Endothelial cell of umbilical vein (primary cell): ENCODE data around the gene NDUFAF8. TPM values are rescaled to one million over a fixed set of nuclear protein-coding genes. Genes with fewer than 3 reads are reported as not detected.

ENCODE experiments used
- BruUV-seq: library from RNA; stranded (reverse); fragments of 400-500 nt; replicated peaks from 2 replicates; lab custom pipeline; 2021; lab: Mats Ljungman, UMichigan
- CTCF ChIA-PET: fragments of 300-600, 350-600 bp; sonication (Branson Sonifier 250); formaldehyde crosslinking; loops from one replicate; lab custom pipeline; 2021; ENCODE audit warnings: antibody characterized with exemption, inconsistent platforms; lab: Charles Lee
- POLR2A ChIA-PET: fragments of 300-600, 350-600 bp; sonication (Branson Sonifier 250); formaldehyde crosslinking; loops from one replicate; lab custom pipeline; 2021; ENCODE audit warnings: antibody characterized with exemption, inconsistent platforms; lab: Charles Lee
- DNase-seq: peaks from one replicate; pipeline ENCODE4 v3.0.0-alpha.2; 2011; ENCODE audit warnings: low read depth, low spot score
- FAIRE-seq: peaks from 2 replicates; lab custom pipeline; 2011; peaks lifted over from hg19 to GRCh38; lab: Jason Lieb, UNC
- H2AFZ ChIP-seq: 2 replicates; pipeline ENCODE4 v1.6.0; 2012; ENCODE audit warnings: low read depth, low read length, control low read depth, inconsistent platforms
- H3K27ac ChIP-seq: 2 replicates; pipeline ENCODE4 v1.5.1; 2011; ENCODE audit warnings: low read depth, mild to moderate bottlenecking, control low read depth, low read length, moderate library complexity; ENCODE audit not compliant: insufficient read depth
- H3K27me3 ChIP-seq, 2 experiments: 2 replicates each; pipeline versions ENCODE4 v1.6.0 to v1.6.1; 2011; ENCODE audit warnings: low read length in 2 of 2, mixed read lengths in 1 of 2; ENCODE audit not compliant: control insufficient read depth in 2 of 2, insufficient read depth in 2 of 2
- H3K36me3 ChIP-seq, 2 experiments: 2 replicates in 1 of 2; 3 replicates in 1 of 2; pipeline ENCODE4 v1.5.1; 2011; ENCODE audit warnings: low read length in 2 of 2, mild to moderate bottlenecking in 1 of 2, moderate library complexity in 1 of 2; ENCODE audit not compliant: control insufficient read depth in 2 of 2, insufficient read depth in 2 of 2; ENCODE audit errors: extremely low read depth in 1 of 2
- H3K4me1 ChIP-seq: 3 replicates; pipeline ENCODE4 v1.5.1; 2011; ENCODE audit warnings: mild to moderate bottlenecking, low read length; ENCODE audit not compliant: control insufficient read depth, insufficient read depth; ENCODE audit errors: extremely low read depth
- H3K4me2 ChIP-seq: 2 replicates; pipeline ENCODE4 v1.6.1; 2011; ENCODE audit warnings: low read length, control low read depth, mixed read lengths; ENCODE audit not compliant: insufficient read depth
- H3K4me3 ChIP-seq, 3 experiments: fragments of 200-600 bp in 1 of 3; sonication (generic), shearing (Covaris generic) in 1 of 3; replicated peaks in 1 of 3; 2 replicates each; pipeline ENCODE4 v1.5.1; 2011 to 2016; ENCODE audit warnings: control low read depth in 3 of 3, low read length in 3 of 3, mild to moderate bottlenecking in 2 of 3, inconsistent platforms in 1 of 3, low read depth in 1 of 3, moderate library complexity in 1 of 3; ENCODE audit not compliant: insufficient read depth in 1 of 3
- H3K79me2 ChIP-seq: 2 replicates; pipeline ENCODE4 v1.6.0; 2012; ENCODE audit warnings: low read length, inconsistent platforms; ENCODE audit not compliant: control insufficient read depth, insufficient read depth
- H3K9ac ChIP-seq: replicated peaks from 2 replicates; pipeline ENCODE3; 2011; ENCODE audit warnings: low read length, control low read depth; ENCODE audit not compliant: insufficient read depth; ENCODE audit errors: extremely low read depth
- H3K9me1 ChIP-seq: replicated peaks from 3 replicates; pipeline ENCODE4 v1.6.0; 2011; ENCODE audit warnings: mild to moderate bottlenecking, low read length; ENCODE audit not compliant: control insufficient read depth, insufficient read depth; ENCODE audit errors: extremely low read depth
- H3K9me3 ChIP-seq: replicated peaks from 2 replicates; pipeline ENCODE4 v1.5.1; 2012; ENCODE audit warnings: low read length, inconsistent platforms; ENCODE audit not compliant: control insufficient read depth, insufficient read depth
- H4K20me1 ChIP-seq: replicated peaks from 2 replicates; pipeline ENCODE3; 2011; ENCODE audit warnings: mild to moderate bottlenecking, low read length; ENCODE audit not compliant: control insufficient read depth, insufficient read depth; ENCODE audit errors: extremely low read depth
- EZH2 ChIP-seq: IDR thresholded peaks from 2 replicates; pipeline ENCODE4 v1.6.1; 2012; ENCODE audit warnings: borderline replicate concordance, low read depth, mild to moderate bottlenecking, moderate library complexity, low read length, inconsistent platforms; ENCODE audit not compliant: severe bottlenecking
- FOS ChIP-seq: IDR thresholded peaks from 2 replicates; pipeline ENCODE4 v1.6.1; 2011; ENCODE audit warnings: mild to moderate bottlenecking, low read length, moderate library complexity, borderline replicate concordance; ENCODE audit not compliant: insufficient read depth
- GATA2 ChIP-seq: IDR thresholded peaks from 2 replicates; pipeline ENCODE4 v1.7.0; 2011; ENCODE audit warnings: low read depth, mild to moderate bottlenecking, moderate library complexity, mixed read lengths, low read length; ENCODE audit not compliant: insufficient read length, insufficient read depth
- JUN ChIP-seq: IDR thresholded peaks from 2 replicates; pipeline ENCODE4 v1.6.1; 2011; ENCODE audit warnings: borderline replicate concordance, low read depth; ENCODE audit not compliant: insufficient read length, insufficient read depth
- MYC ChIP-seq: IDR thresholded peaks from one replicate; pipeline ENCODE4 v1.6.1; 2011; ENCODE audit warnings: mild to moderate bottlenecking, low read depth, low read length
- POLR2A ChIP-seq: IDR thresholded peaks from 2 replicates; pipeline ENCODE4 v1.6.1; 2012; ENCODE audit warnings: low read depth, mild to moderate bottlenecking, control low read depth, low read length
- POLR2AphosphoS5 ChIP-seq: IDR thresholded peaks from 2 replicates; pipeline ENCODE4 v1.6.1; 2012; ENCODE audit warnings: low read depth, mild to moderate bottlenecking, control low read depth, low read length, moderate library complexity; ENCODE audit not compliant: insufficient read depth
- dilution Hi-C: fragments of 300-500 bp; cut with MboI; formaldehyde crosslinking; loops from one replicate; pipeline ENCODE4 v1.15.0; 2019; ENCODE audit warnings: low sequenced_read_pairs; ENCODE audit not compliant: extremely low pct_ligation_motif_present
- intact Hi-C: fragments of 100-400 bp; cut with micrococcal nuclease; formaldehyde crosslinking; loops from one replicate; pipeline ENCODE4 v1.10.0; 2022
- polyA plus RNA-seq, 4 experiments: library from polyadenylated mRNA; depleted of rRNA in 3 of 4; stranded (reverse) in 3 of 4; unstranded in 1 of 4; fragments of >200 nt; gene quantifications; 2 replicates each; pipeline versions ENCODE4 v1.2.1 to v1.2.3, GENCODE V29; 2011 to 2012; ENCODE audit warnings: missing spikeins in 1 of 4
- total RNA-seq: library from RNA; stranded (reverse); gene quantifications from 2 replicates; pipeline ENCODE4 v1.2.3, GENCODE V29; 2021
- TF ChIP-seq, protein P1 (sequence below), 2 donors: IDR thresholded peaks; 1 replicate in 1 of 2; 2 replicates in 1 of 2; pipeline ENCODE4 v1.5.1; 2011; ENCODE audit warnings: low read length in 2 of 2, mild to moderate bottlenecking in 2 of 2, moderate library complexity in 2 of 2, control low read depth in 1 of 2, inconsistent platforms in 1 of 2, low read depth in 1 of 2; ENCODE audit not compliant: insufficient read depth in 1 of 2; ENCODE audit errors: extremely low read depth in 1 of 2
- TF ChIP-seq, protein P2 (sequence below): IDR thresholded peaks from 2 replicates; pipeline ENCODE4 v1.6.1; 2011; ENCODE audit not compliant: insufficient read depth, insufficient read length

Gene NDUFAF8
- total and polyA plus RNA-seq, 2 donors (not counting 3 experiments of a cell fraction or from before 2014, with no cell fraction given), result 61.5 to 83.9 TPM

GRCh38 chr17:81246343-81246670 is 7.2 kb downstream of the NDUFAF8 start:
- FAIRE-seq (no peak), DNase-seq (no peak)
- Histone ChIP-seq H3K4me2 (no peak overlapping the region), H3K4me1 (no peaks in the 10 kb centered on the region), H4K20me1 (no peaks in the 10 kb centered on the region), H3K4me3 (no peak overlapping the region), H3K36me3 (peaks cover 0 to 6% of the 10 kb centered on the region in 2 experiments), H3K9me1 (no peaks in the 10 kb centered on the region), H3K79me2 (no peaks in the 10 kb centered on the region), H3K27ac (no peak overlapping the region), H2AFZ (no peak overlapping the region), H3K9me3 (no peaks in the 10 kb centered on the region), H3K27me3 (no peaks in the 10 kb centered on the region), H3K9ac (no peak overlapping the region)
- dilution Hi-C loops, result no loop called here
- ChIA-PET POLR2A (no interaction called here), CTCF (interaction anchor here (0.8 kb wide), 1 partner anchor 103 kb away, joined by 3 read pairs; no protein-coding TSS in a partner anchor)
- no peak for TF ChIP-seq MYC
- no peak for TF ChIP-seq GATA2
- no peak for TF ChIP-seq EZH2
- no peak for TF ChIP-seq JUN
- no peak for TF ChIP-seq POLR2AphosphoS5
- no peak for TF ChIP-seq POLR2A
- TF ChIP-seq, protein P1, sequence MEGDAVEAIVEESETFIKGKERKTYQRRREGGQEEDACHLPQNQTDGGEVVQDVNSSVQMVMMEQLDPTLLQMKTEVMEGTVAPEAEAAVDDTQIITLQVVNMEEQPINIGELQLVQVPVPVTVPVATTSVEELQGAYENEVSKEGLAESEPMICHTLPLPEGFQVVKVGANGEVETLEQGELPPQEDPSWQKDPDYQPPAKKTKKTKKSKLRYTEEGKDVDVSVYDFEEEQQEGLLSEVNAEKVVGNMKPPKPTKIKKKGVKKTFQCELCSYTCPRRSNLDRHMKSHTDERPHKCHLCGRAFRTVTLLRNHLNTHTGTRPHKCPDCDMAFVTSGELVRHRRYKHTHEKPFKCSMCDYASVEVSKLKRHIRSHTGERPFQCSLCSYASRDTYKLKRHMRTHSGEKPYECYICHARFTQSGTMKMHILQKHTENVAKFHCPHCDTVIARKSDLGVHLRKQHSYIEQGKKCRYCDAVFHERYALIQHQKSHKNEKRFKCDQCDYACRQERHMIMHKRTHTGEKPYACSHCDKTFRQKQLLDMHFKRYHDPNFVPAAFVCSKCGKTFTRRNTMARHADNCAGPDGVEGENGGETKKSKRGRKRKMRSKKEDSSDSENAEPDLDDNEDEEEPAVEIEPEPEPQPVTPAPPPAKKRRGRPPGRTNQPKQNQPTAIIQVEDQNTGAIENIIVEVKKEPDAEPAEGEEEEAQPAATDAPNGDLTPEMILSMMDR (IDR thresholded peaks at IDR 0.05; ENCODE audit: extremely low read depth in 1 of 2, insufficient read depth in 1 of 2, low read depth in 1 of 2, low read length in 2 of 2), result no peak
- TF ChIP-seq, protein P2, sequence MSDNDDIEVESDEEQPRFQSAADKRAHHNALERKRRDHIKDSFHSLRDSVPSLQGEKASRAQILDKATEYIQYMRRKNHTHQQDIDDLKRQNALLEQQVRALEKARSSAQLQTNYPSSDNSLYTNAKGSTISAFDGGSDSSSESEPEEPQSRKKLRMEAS, result no peak
- no peak for TF ChIP-seq FOS
- intact Hi-C loops, result no loop called here
- no TSS peak for BruUV-seq
